DOHH2 (cell line): ENCODE results near the gene CEBPZ.

ENCODE experiments used
- CTCF ChIP-seq: fragments of 200-600 bp; sonication (generic); IDR thresholded peaks from one replicate; pipeline ENCODE4 v1.5.1; 2014; ENCODE audit warnings: antibody characterized with exemption, mild to moderate bottlenecking, low read depth, low read length; ENCODE audit not compliant: poor library complexity, severe bottlenecking
- EZH2phosphoT487 ChIP-seq: fragments of 200-600 bp; sonication (generic); IDR thresholded peaks from 2 replicates; pipeline ENCODE4 v1.6.1; 2017; ENCODE audit warnings: borderline replicate concordance, mild to moderate bottlenecking, antibody characterized with exemption, low read length, moderate library complexity, mixed read lengths

DNA sequence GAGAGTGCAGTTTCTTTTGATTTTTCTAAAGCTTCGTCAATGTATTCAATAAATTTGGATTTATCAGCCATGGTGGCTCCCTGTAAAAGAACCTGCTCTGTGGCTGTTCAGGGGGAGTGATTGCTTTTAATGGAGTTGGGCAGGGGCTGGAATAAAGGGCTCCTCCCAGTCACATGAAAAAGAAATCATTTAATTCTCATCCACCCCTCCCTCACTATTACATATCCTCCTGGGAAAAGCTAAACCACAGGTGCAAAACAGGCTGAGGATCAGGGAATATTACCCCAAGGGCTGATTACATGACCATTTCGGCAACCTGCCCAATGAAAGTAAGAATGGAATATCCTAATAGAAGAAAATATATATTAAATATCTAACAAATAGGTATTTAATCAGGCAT is 42.8 kb downstream of the CEBPZ start, which contains the start of gene SULT6B1:
- TF ChIP-seq CTCF (no peak), EZH2phosphoT487 (no peak)
